Activated CD8-positive, alpha-beta T cell treated with anti-CD3 and anti-CD28 coated beads for 36 hours (primary cell): Measurements from ENCODE around the gene GNS. TPM values are rescaled to one million over a fixed set of nuclear protein-coding genes. Genes with fewer than 3 reads are reported as not detected.
A peak's percentile ranks its signal among the peaks of the same experiment; 100 is the strongest.

Experiments used
- ATAC-seq: fragments of 200-7000 bp; cut with Tn5 transposase; one replicate; pipeline ENCODE4 v1.10.0; 2021; ENCODE audit warnings: mild to moderate bottlenecking, moderate library complexity
- CTCF ChIA-PET: fragments of 350-600 bp; sonication (Branson Sonifier 250); formaldehyde crosslinking; loops from one replicate; lab custom pipeline; 2021; ENCODE audit warnings: antibody characterized with exemption; lab: Charles Lee
- POLR2A ChIA-PET: fragments of 350-600 bp; sonication (Branson Sonifier 250); formaldehyde crosslinking; loops from one replicate; lab custom pipeline; 2021; ENCODE audit warnings: antibody characterized with exemption; lab: Charles Lee
- DNase-seq: peaks from one replicate; pipeline ENCODE4 v3.0.0-alpha.2; 2020
- H3K27ac Mint-ChIP-seq: one replicate; pipeline ENCODE4 v1.8.0; 2021; ENCODE audit warnings: mild to moderate bottlenecking, mixed read lengths
- H3K27me3 Mint-ChIP-seq: one replicate; pipeline ENCODE4 v1.8.0; 2021; ENCODE audit warnings: mixed read lengths
- H3K36me3 Mint-ChIP-seq: one replicate; pipeline ENCODE4 v1.8.0; 2021; ENCODE audit warnings: low read depth, mixed read lengths
- H3K4me1 Mint-ChIP-seq: one replicate; pipeline ENCODE4 v1.8.0; 2021; ENCODE audit warnings: low read depth, mixed read lengths
- H3K4me3 Mint-ChIP-seq: one replicate; pipeline ENCODE4 v1.8.0; 2021; ENCODE audit warnings: mild to moderate bottlenecking, moderate library complexity, mixed read lengths
- H3K9me3 Mint-ChIP-seq: one replicate; pipeline ENCODE4 v1.8.0; 2021; ENCODE audit warnings: mixed read lengths
- intact Hi-C: fragments of 100-400 bp; cut with micrococcal nuclease; formaldehyde crosslinking; loops from one replicate; pipeline ENCODE4 v1.10.0; 2022
- total RNA-seq, 2 experiments: library from RNA; stranded (reverse); gene quantifications; one replicate each; pipeline ENCODE4 v1.2.3, GENCODE V29; 2021
- TF ChIP-seq, protein P1 (sequence below): fragments of 200-600 bp; IDR thresholded peaks from one replicate; pipeline ENCODE4 v1.8.0; 2022; ENCODE audit warnings: antibody characterized with exemption, mild to moderate bottlenecking

The GNS gene
- total RNA-seq, 2 experiments from 2014 or later, result 16.4 to 19.2 TPM

DNA sequence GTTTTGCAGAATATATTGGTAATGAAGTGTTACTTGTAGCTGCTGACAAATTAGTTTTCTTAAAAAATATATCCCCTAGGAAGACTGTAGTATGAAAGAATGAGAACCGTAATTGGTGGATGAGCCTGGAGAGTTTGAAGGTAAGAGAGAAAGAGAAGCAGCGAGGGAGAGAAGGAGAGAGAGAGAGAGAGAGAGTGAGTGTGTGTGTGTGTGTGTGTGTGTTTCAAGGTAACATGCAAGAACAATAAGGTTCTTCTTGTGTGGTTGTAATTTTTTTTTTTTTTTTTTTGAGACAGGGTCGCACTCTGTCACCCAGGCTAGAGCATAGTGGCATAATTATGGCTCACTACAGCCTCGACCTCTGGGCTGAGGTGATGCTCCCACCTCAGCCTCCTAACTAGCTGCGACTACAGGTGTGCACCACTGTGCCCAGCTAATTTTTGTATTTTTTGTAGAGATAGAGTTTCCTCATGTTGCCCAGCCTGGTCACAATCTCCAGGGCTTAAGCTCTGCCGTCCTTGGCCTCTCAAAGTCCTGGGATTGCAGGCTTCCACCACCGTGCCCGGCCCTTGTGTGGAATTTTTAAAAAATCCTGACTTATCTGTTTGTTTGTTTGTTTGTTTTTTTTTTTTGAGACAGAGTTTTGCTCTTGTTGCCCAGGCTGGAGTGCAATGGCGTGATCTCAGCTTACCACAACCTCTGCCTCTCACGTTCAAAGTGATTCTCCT is 75.2 kb downstream of the GNS start:
- H3K36me3 Mint-ChIP-seq, result peaks cover 57% of the 10 kb centered on the region
- ATAC-seq, result no peak
- H3K27me3 Mint-ChIP-seq, result no peaks in the 10 kb centered on the region
- peak overlapping the region; percentile 16 for H3K4me3 Mint-ChIP-seq
- no peak for DNase-seq
- TF ChIP-seq, protein P1, sequence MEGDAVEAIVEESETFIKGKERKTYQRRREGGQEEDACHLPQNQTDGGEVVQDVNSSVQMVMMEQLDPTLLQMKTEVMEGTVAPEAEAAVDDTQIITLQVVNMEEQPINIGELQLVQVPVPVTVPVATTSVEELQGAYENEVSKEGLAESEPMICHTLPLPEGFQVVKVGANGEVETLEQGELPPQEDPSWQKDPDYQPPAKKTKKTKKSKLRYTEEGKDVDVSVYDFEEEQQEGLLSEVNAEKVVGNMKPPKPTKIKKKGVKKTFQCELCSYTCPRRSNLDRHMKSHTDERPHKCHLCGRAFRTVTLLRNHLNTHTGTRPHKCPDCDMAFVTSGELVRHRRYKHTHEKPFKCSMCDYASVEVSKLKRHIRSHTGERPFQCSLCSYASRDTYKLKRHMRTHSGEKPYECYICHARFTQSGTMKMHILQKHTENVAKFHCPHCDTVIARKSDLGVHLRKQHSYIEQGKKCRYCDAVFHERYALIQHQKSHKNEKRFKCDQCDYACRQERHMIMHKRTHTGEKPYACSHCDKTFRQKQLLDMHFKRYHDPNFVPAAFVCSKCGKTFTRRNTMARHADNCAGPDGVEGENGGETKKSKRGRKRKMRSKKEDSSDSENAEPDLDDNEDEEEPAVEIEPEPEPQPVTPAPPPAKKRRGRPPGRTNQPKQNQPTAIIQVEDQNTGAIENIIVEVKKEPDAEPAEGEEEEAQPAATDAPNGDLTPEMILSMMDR, result no peak
- peaks cover 85% of the 10 kb centered on the region for H3K4me1 Mint-ChIP-seq
- ChIA-PET POLR2A (interaction anchor here (0.7 to 3.8 kb wide), 9 partner anchors 8 to 101 kb away, joined by 3 to 13 read pairs (median 4); partner anchors contain the start of gene RASSF3), CTCF (interaction anchor here (1.5 to 6.0 kb wide), 5 partner anchors 14 to 134 kb away, joined by 4 to 29 read pairs (median 8); no protein-coding TSS in a partner anchor)
- H3K9me3 Mint-ChIP-seq, result no peaks in the 10 kb centered on the region
- intact Hi-C loops, result no loop called here
- H3K27ac Mint-ChIP-seq, result peak overlapping the region; percentile 84

DNA sequence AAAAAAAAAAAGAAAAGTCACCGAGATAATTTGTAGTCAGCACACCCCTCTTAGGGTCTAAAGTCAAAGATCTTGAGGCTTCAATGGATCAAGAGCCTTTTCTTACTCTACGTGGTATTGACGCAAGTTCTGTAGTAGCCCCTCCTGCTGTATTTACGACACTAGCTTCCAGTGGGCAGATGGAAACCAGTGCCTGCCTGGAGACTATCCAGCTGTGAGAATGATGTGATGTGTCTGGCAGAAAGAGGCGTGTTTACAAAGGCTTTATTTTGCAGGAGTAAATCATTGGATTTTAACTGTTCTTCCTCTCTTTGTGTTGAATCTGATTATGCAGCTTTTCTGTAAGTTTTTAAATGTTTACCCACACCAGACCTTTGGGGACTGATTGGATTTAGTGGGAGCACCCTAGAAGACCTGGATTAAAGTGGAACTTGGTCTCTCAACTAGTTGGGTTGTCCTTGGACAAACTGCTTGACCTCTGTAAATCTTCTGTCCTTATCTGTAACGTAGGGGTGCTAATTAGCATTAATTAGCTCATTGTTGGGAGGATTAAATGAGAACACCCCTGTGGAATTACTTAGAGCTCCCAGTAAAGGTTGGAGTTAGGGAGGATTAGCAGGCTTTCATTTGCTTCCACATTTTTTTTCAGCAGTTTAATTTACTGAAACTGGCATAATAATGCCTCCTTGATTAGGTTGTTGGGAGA is 76.5 kb downstream of the GNS start:
- H3K27me3 Mint-ChIP-seq, result no peaks in the 10 kb centered on the region
- no peak overlapping the region for H3K4me3 Mint-ChIP-seq
- ChIA-PET CTCF (interaction anchor here (0.9 to 6.0 kb wide), 5 partner anchors 15 to 133 kb away, joined by 3 to 29 read pairs (median 6); no protein-coding TSS in a partner anchor), POLR2A (interaction anchor here (0.8 to 3.8 kb wide), 6 partner anchors 9 to 74 kb away, joined by 3 to 13 read pairs (median 3); no protein-coding TSS in a partner anchor)
- H3K9me3 Mint-ChIP-seq, result no peaks in the 10 kb centered on the region
- no peak for DNase-seq
- TF ChIP-seq, protein P1, result no peak
- intact Hi-C loops, result no loop called here
- H3K27ac Mint-ChIP-seq, result peak overlapping the region; percentile 84
- H3K36me3 Mint-ChIP-seq, result peaks cover 44% of the 10 kb centered on the region
- no peak for ATAC-seq
- H3K4me1 Mint-ChIP-seq, result peaks cover 85% of the 10 kb centered on the region

DNA sequence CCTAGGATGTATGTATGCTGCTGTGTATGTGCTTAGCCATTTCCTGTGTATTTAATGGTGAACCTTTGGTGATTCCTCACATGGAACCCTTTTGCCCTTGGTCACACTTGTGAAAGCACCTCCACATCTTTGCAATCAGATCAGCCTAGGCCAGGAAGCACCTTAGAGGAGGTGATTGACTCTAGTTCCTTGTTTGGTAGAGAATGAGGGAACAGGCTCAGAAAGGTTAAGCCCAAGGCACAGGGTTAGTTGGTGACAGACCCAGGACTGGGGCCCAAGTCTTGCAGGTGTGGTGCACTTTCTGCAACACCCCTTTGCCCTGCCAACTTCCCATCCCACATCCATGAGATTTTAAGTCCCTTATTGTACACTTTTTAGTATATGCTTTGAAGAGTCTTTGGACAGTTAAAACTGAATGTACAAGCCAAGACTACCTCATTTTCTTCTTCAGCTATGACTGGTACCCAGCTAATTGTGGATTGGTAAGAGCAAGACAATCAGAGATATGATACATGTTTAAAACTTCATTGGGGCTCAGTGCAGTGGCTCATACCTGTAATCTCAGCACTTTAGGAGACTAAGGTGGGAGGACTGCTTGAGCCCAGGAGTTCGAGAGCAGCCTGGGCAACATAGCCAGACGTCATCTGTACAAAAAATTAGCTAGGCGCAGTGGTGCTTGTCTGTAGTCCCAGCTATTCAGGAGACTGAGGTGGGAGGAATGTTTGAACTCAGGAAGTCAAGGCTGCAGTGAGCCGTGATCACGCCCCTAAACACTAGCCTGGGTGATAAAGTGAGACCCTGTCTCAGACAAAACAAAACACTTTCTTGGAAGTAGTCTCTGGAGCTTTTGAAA is 77.8 kb downstream of the GNS start:
- intact Hi-C loops, result no loop called here
- Mint-ChIP-seq H3K4me1 (peaks cover 89% of the 10 kb centered on the region), H3K36me3 (peaks cover 38% of the 10 kb centered on the region), H3K9me3 (no peaks in the 10 kb centered on the region), H3K27me3 (no peaks in the 10 kb centered on the region), H3K27ac (peak overlapping the region; percentile 88), H3K4me3 (no peak overlapping the region)
- ATAC-seq (peak; percentile 60), DNase-seq (peak; percentile 38)
- POLR2A ChIA-PET, result interaction anchor here (0.8 to 3.8 kb wide), 5 partner anchors 13 to 72 kb away, joined by 3 to 32 read pairs (median 7); no protein-coding TSS in a partner anchor
- TF ChIP-seq, protein P1, result no peak
- CTCF ChIA-PET, result interaction anchor here (1.2 to 6.0 kb wide), 7 partner anchors 11 to 162 kb away, joined by 3 to 29 read pairs (median 5); partner anchors contain the start of gene RASSF3

DNA sequence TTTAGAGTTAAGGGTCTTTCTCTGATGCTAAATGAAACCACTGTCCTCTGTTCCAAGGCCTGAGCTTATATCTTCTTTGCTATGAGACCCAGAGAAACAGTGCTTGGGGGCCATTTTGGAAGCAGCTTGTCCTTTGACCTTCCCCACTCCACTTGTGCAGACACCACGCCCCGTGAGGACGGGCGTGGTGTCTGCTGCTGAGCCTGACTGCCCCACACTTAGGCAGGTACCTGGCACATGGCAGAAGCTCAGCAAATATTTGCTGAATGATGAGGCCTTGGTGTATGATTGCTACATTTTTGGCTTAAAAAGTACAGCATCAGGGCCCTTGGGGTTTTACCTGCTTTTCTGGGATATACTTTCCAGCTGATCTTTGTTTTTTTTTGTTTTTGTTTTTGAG is 79.0 kb downstream of the GNS start:
- intact Hi-C loops, result no loop called here
- H3K36me3 Mint-ChIP-seq, result peaks cover 27% of the 10 kb centered on the region
- ATAC-seq, result no peak
- H3K4me1 Mint-ChIP-seq, result peaks cover 90% of the 10 kb centered on the region
- CTCF ChIA-PET, result interaction anchor here (0.8 to 3.2 kb wide), 10 partner anchors 9 to 131 kb away, joined by 3 to 14 read pairs (median 4); no protein-coding TSS in a partner anchor
- peak overlapping the region; percentile 54 for H3K4me3 Mint-ChIP-seq
- POLR2A ChIA-PET, result interaction anchor here (0.9 to 3.8 kb wide), 5 partner anchors 8 to 70 kb away, joined by 3 to 32 read pairs (median 3); partner anchors contain the start of gene RASSF3
- H3K9me3 Mint-ChIP-seq, result no peaks in the 10 kb centered on the region
- peak overlapping the region; percentile 88 for H3K27ac Mint-ChIP-seq
- H3K27me3 Mint-ChIP-seq, result no peaks in the 10 kb centered on the region
- no peak for DNase-seq
- TF ChIP-seq, protein P1, result no peak
